ENCODE data around the gene TMEM242. TPM values are rescaled to one million over a fixed set of nuclear protein-coding genes. Genes with fewer than 3 reads are reported as not detected.
A peak's percentile ranks its signal among the peaks of the same experiment; 100 is the strongest.

TMEM242 gene
- total and polyA plus RNA-seq, 2 of the 8 experiments (the other 6 are each of a cell fraction or from before 2014, with no cell fraction given), result 2.4 to 9.0 TPM

- Histone ChIP-seq H3K27me3 (replicated peaks in 1 of 4; ENCODE audit: control insufficient read depth in 3 of 4, extremely low read depth in 1 of 4, insufficient read depth in 3 of 4, low read length in 3 of 4) (peaks cover 0 to 2% (median 0%) of the 10 kb centered on the region in 4 experiments; a peak in 2 of 7 replicates), H3K56ac (replicated peaks; ENCODE audit: insufficient read length, low read depth, low read length) (no peak overlapping the region), H3K27ac (ENCODE audit: low read depth, low read length) (no peak overlapping the region), H3K4me2 (ENCODE audit: insufficient read depth in 1 of 2, low read depth in 2 of 2, low read length in 2 of 2) (peak overlapping the region; percentile 81 to 90), H3K36me3 (ENCODE audit: control insufficient read depth in 2 of 4, insufficient read depth in 4 of 4, low read length in 3 of 4) (peaks cover 0 to 6% (median 0%) of the 10 kb centered on the region in 4 experiments; a peak in 1 of 8 replicates), H2BK5ac (ENCODE audit: low read depth, low read length) (peak overlapping the region; percentile 15; the same call in 1 of the 2 replicates), H3K4ac (replicated peaks; ENCODE audit: insufficient read length, low read depth, low read length) (no peak overlapping the region), H3K79me2 (ENCODE audit: control insufficient read depth in 1 of 2, insufficient read depth in 2 of 2, low read length in 2 of 2) (peaks cover 0 to 11% of the 10 kb centered on the region in 2 experiments; a peak in 2 of 4 replicates), H2BK120ac (replicated peaks; ENCODE audit: low read depth, low read length) (no peak overlapping the region), H4K20me1 (replicated peaks in 1 of 2; ENCODE audit: control insufficient read depth in 1 of 2, insufficient read depth in 2 of 2, low read length in 2 of 2) (no peaks in the 10 kb centered on the region), H2BK12ac (ENCODE audit: low read depth, low read length) (no peak overlapping the region), H2BK20ac (ENCODE audit: low read length) (peak overlapping the region; percentile 21; the same call in 1 of the 2 replicates), H3K4me1 (replicated peaks in 1 of 4; ENCODE audit: control insufficient read depth in 3 of 4, insufficient read depth in 4 of 4, low read length in 3 of 4) (no peaks in the 10 kb centered on the region; a peak in 1 of 7 replicates), H3K23ac (ENCODE audit: insufficient read length) (no peak overlapping the region), H3K4me3 (ENCODE audit: extremely low read depth in 1 of 4, insufficient read depth in 2 of 4, low read depth in 3 of 4, low read length in 4 of 4) (peak overlapping the region; percentile 87 to 99 (median 94)), H4K5ac (ENCODE audit: insufficient read length, low read depth, low read length) (peak overlapping the region; percentile 65), H3K14ac (ENCODE audit: insufficient read length) (no peak overlapping the region), H3K23me2 (ENCODE audit: low read depth, low read length) (peaks cover 5% of the 10 kb centered on the region), H4K8ac (ENCODE audit: extremely low read depth, insufficient read depth, low read length) (no peak overlapping the region; the same call in 1 of the 2 replicates), H3K18ac (ENCODE audit: extremely low read depth, low read length) (peak overlapping the region; percentile 51; the same call in 1 of the 2 replicates), H4K91ac (replicated peaks; ENCODE audit: insufficient read length, low read length) (no peak overlapping the region), H3K9ac (replicated peaks in 1 of 4; ENCODE audit: extremely low read depth in 1 of 4, low read depth in 3 of 4, low read length in 3 of 4) (peak overlapping the region in 3 of 4 experiments; percentile 58 to 75 (median 61); a peak in 6 of 7 replicates), H3K9me3 (ENCODE audit: insufficient read depth in 2 of 2, low read depth in 1 of 2, low read length in 1 of 2) (no peaks in the 10 kb centered on the region), H3K79me1 (ENCODE audit: low read depth, low read length) (no peaks in the 10 kb centered on the region), H2BK15ac (ENCODE audit: low read length) (no peak overlapping the region), H2AFZ (ENCODE audit: low read length) (peak overlapping the region; percentile 93), H2AK5ac (ENCODE audit: low read depth, low read length) (no peak overlapping the region)
- FAIRE-seq (no peak), DNase-seq (ENCODE audit: low read depth in 1 of 2, low spot score in 2 of 2) (peak in 1 of 2 experiments; percentile 79)
- whole genome bisulfite sequencing, 2 experiments (ENCODE audit: extremely low coverage in 1 of 2, insufficient coverage in 1 of 2, insufficient read length in 1 of 2, insufficient replicate concordance in 2 of 2, low coverage in 1 of 2, low lambda C conversion rate in 2 of 2, missing lambda C conversion rate in 1 of 2), result 5% methylated on average over 20 of the region's 20 CpGs; no CpG with 5 or more reads in 1 of the 2 experiments
- ChIA-PET CTCF (ENCODE audit: partially characterized antibody) (interaction anchor here (0.6 to 7.1 kb wide), 14 partner anchors 9 to 761 kb away, joined by 3 to 73 read pairs (median 4); no protein-coding TSS in a partner anchor), POLR2A (ENCODE audit: partially characterized antibody) (interaction anchor here (0.6 to 4.3 kb wide), 14 partner anchors 9 to 751 kb away, joined by 3 to 29 read pairs (median 4); no protein-coding TSS in a partner anchor)
- TF ChIP-seq SUZ12 (IDR thresholded peaks at IDR 0.05; ENCODE audit: low read length) (no peak; the same call in 1 of the 2 replicates), JUND (IDR thresholded peaks at IDR 0.05; ENCODE audit: low read length) (no peak), HDAC2 (IDR thresholded peaks at IDR 0.05; ENCODE audit: borderline replicate concordance in 1 of 2, low read depth in 2 of 2, low read length in 2 of 2) (no peak), RAD21 (IDR thresholded peaks at IDR 0.05 in 1 of 2, conservative IDR thresholded peaks at IDR 0.05 in 1 of 2; ENCODE audit: low read depth in 2 of 2, low read length in 2 of 2) (peak in 1 of 2 experiments; percentile 29; a peak in 3 of 4 replicates), TAF7 (optimal IDR thresholded peaks at IDR 0.05; ENCODE audit: borderline replicate concordance, low read depth, low read length) (no peak), CTCF (IDR thresholded peaks at IDR 0.05; ENCODE audit: control extremely low read depth in 1 of 3, insufficient read depth in 1 of 3, low read depth in 1 of 3, low read length in 3 of 3) (peak in 1 of 3 experiments; percentile 19; a peak in 1 of 4 replicates), SIX5 (IDR thresholded peaks at IDR 0.05; ENCODE audit: low read depth, low read length) (no peak), TAF1 (IDR thresholded peaks at IDR 0.05; ENCODE audit: low read depth, low read length) (no peak), MAFK (IDR thresholded peaks at IDR 0.05; ENCODE audit: low read depth, low read length) (no peak), ASH2L (IDR thresholded peaks at IDR 0.05; ENCODE audit: low read length) (no peak)
These were observed 614 bp upstream of the TMEM242 start for GRCh38 chr6:157323966-157324300.

All from H1 (cell line).